OCI-LY3 (cell line): ENCODE data around the gene LARP1.

Experiments used
- H2AFZ ChIP-seq: fragments of 200-600, 300-600 bp; shearing (Covaris generic); 2 replicates; pipeline ENCODE4 v1.6.0; 2014; ENCODE audit warnings: antibody characterized with exemption, low read depth, low read length
- H3K27ac ChIP-seq: fragments of 200-600, 300-600 bp; sonication (generic); 2 replicates; pipeline ENCODE4 v1.5.1; 2014; ENCODE audit warnings: mild to moderate bottlenecking, low read length, moderate library complexity, mixed read lengths
- H3K27me3 ChIP-seq: fragments of 200-600, 300-600 bp; sonication (generic); 2 replicates; pipeline ENCODE4 v1.6.1; 2014; ENCODE audit warnings: low read depth, low read length, mixed read lengths
- H3K36me3 ChIP-seq: fragments of 200-600, 300-600 bp; sonication (generic); replicated peaks from 2 replicates; pipeline ENCODE3; 2014; ENCODE audit warnings: low read depth, low read length, mixed read lengths
- H3K4me1 ChIP-seq: fragments of 300-600, 200-600 bp; sonication (generic); 2 replicates; pipeline ENCODE4 v1.6.1; 2014; ENCODE audit warnings: low read length, mixed read lengths
- H3K4me2 ChIP-seq: fragments of 200-600, 300-600 bp; sonication (generic); 2 replicates; pipeline ENCODE4 v1.6.1; 2014; ENCODE audit warnings: low read length, mixed read lengths
- H3K4me3 ChIP-seq: fragments of 300-600, 200-600 bp; sonication (generic); 2 replicates; pipeline ENCODE4 v1.5.1; 2014; ENCODE audit warnings: antibody characterized with exemption, mild to moderate bottlenecking, low read length, moderate library complexity
- H3K79me2 ChIP-seq: fragments of 300-600, 200-600 bp; shearing (Covaris generic); 2 replicates; pipeline ENCODE4 v1.6.1; 2014; ENCODE audit warnings: mild to moderate bottlenecking, low read length, mixed read lengths
- H3K9ac ChIP-seq: fragments of 300-600, 200-600 bp; shearing (Covaris generic); 2 replicates; pipeline ENCODE4 v1.6.0; 2014; ENCODE audit warnings: mild to moderate bottlenecking, low read length, moderate library complexity
- H3K9me3 ChIP-seq: fragments of 200-600, 300-600 bp; shearing (Covaris generic); 2 replicates; pipeline ENCODE4 v1.6.1; 2014; ENCODE audit warnings: low read length, mixed read lengths; ENCODE audit not compliant: insufficient read depth
- H4K20me1 ChIP-seq: fragments of 200-600, 300-600 bp; sonication (generic); 2 replicates; pipeline ENCODE4 v1.6.1; 2016; ENCODE audit warnings: low read length, mixed read lengths; ENCODE audit not compliant: insufficient read depth
- CTCF ChIP-seq: fragments of 200-600, 300-600 bp; sonication (generic); IDR thresholded peaks from 2 replicates; pipeline ENCODE4 v1.5.1; 2014; ENCODE audit warnings: antibody characterized with exemption, low read length, low read depth
- EZH2phosphoT487 ChIP-seq: fragments of 200-600 bp; shearing (Covaris generic); IDR thresholded peaks from 2 replicates; pipeline ENCODE4 v1.6.1; 2018; ENCODE audit warnings: antibody characterized with exemption, mixed run types, low read depth

Gene LARP1

GRCh38 chr5:154722936-154723335 is 32.2 kb upstream of the LARP1 start:
- Histone ChIP-seq H3K36me3 (no peaks in the 10 kb centered on the region), H3K9ac (no peak overlapping the region), H3K27me3 (no peaks in the 10 kb centered on the region), H4K20me1 (no peaks in the 10 kb centered on the region), H3K79me2 (no peaks in the 10 kb centered on the region), H3K9me3 (no peaks in the 10 kb centered on the region), H2AFZ (no peak overlapping the region), H3K4me3 (no peak overlapping the region), H3K27ac (no peak overlapping the region), H3K4me2 (no peak overlapping the region), H3K4me1 (no peaks in the 10 kb centered on the region)
- TF ChIP-seq CTCF (no peak), EZH2phosphoT487 (no peak)

- no peak overlapping the region for H3K4me3 ChIP-seq
- H4K20me1 ChIP-seq, result no peaks in the 10 kb centered on the region
- no peak overlapping the region for H3K4me2 ChIP-seq
- H3K36me3 ChIP-seq, result no peaks in the 10 kb centered on the region
- H3K9ac ChIP-seq, result no peak overlapping the region
- TF ChIP-seq CTCF, result no peak
- TF ChIP-seq EZH2phosphoT487, result no peak
- H2AFZ ChIP-seq, result no peak overlapping the region
- H3K9me3 ChIP-seq, result no peaks in the 10 kb centered on the region
- no peak overlapping the region for H3K27ac ChIP-seq
- no peaks in the 10 kb centered on the region for H3K79me2 ChIP-seq
- no peaks in the 10 kb centered on the region for H3K27me3 ChIP-seq
- no peaks in the 10 kb centered on the region for H3K4me1 ChIP-seq
These were observed 31.3 kb upstream of the LARP1 start for GRCh38 chr5:154723740-154724505.

- Histone ChIP-seq H4K20me1 (no peaks in the 10 kb centered on the region), H3K9ac (no peak overlapping the region), H3K36me3 (no peaks in the 10 kb centered on the region), H3K9me3 (no peaks in the 10 kb centered on the region), H3K4me1 (no peaks in the 10 kb centered on the region), H3K4me3 (no peak overlapping the region), H2AFZ (no peak overlapping the region), H3K4me2 (no peak overlapping the region), H3K27ac (no peak overlapping the region), H3K79me2 (no peaks in the 10 kb centered on the region), H3K27me3 (no peaks in the 10 kb centered on the region)
- no peak for TF ChIP-seq CTCF
- no peak for TF ChIP-seq EZH2phosphoT487
These were observed 27.8 kb upstream of the LARP1 start for GRCh38 chr5:154727361-154727760.

- Histone ChIP-seq H3K9me3 (no peaks in the 10 kb centered on the region), H3K36me3 (no peaks in the 10 kb centered on the region), H3K27ac (no peak overlapping the region), H3K79me2 (no peaks in the 10 kb centered on the region), H3K9ac (no peak overlapping the region), H3K27me3 (no peaks in the 10 kb centered on the region), H4K20me1 (no peaks in the 10 kb centered on the region), H3K4me1 (no peaks in the 10 kb centered on the region), H2AFZ (no peak overlapping the region), H3K4me2 (no peak overlapping the region), H3K4me3 (no peak overlapping the region)
- TF ChIP-seq CTCF (no peak), EZH2phosphoT487 (no peak)
These were observed 26.1 kb upstream of the LARP1 start for GRCh38 chr5:154728939-154729588.
